ENCODE results near the gene SH3PXD2A.

The SH3PXD2A gene, protein sequence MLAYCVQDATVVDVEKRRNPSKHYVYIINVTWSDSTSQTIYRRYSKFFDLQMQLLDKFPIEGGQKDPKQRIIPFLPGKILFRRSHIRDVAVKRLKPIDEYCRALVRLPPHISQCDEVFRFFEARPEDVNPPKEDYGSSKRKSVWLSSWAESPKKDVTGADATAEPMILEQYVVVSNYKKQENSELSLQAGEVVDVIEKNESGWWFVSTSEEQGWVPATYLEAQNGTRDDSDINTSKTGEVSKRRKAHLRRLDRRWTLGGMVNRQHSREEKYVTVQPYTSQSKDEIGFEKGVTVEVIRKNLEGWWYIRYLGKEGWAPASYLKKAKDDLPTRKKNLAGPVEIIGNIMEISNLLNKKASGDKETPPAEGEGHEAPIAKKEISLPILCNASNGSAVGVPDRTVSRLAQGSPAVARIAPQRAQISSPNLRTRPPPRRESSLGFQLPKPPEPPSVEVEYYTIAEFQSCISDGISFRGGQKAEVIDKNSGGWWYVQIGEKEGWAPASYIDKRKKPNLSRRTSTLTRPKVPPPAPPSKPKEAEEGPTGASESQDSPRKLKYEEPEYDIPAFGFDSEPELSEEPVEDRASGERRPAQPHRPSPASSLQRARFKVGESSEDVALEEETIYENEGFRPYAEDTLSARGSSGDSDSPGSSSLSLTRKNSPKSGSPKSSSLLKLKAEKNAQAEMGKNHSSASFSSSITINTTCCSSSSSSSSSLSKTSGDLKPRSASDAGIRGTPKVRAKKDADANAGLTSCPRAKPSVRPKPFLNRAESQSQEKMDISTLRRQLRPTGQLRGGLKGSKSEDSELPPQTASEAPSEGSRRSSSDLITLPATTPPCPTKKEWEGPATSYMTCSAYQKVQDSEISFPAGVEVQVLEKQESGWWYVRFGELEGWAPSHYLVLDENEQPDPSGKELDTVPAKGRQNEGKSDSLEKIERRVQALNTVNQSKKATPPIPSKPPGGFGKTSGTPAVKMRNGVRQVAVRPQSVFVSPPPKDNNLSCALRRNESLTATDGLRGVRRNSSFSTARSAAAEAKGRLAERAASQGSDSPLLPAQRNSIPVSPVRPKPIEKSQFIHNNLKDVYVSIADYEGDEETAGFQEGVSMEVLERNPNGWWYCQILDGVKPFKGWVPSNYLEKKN

GRCh38 chr10:103855424-103855823 lies at the start of gene SH3PXD2A:
Gene SH3PXD2A (minus strand): TSS chr10:103855576. CDS start chr10:103855266, 310 bp downstream.
- peak in 6 of 14 donors; percentile 34 to 67 (median 52) for DNase-seq

- DNase-seq, result no peak
These were observed 45.9 kb upstream of the SH3PXD2A start for GRCh38 chr10:103901299-103901698.

- no peak for DNase-seq
These were observed 43.9 kb upstream of the SH3PXD2A start for GRCh38 chr10:103899312-103899711.

- DNase-seq, result peak in 2 of 14 donors; percentile 19 to 71
These were observed 41.9 kb upstream of the SH3PXD2A start for GRCh38 chr10:103897241-103897774.

DNA sequence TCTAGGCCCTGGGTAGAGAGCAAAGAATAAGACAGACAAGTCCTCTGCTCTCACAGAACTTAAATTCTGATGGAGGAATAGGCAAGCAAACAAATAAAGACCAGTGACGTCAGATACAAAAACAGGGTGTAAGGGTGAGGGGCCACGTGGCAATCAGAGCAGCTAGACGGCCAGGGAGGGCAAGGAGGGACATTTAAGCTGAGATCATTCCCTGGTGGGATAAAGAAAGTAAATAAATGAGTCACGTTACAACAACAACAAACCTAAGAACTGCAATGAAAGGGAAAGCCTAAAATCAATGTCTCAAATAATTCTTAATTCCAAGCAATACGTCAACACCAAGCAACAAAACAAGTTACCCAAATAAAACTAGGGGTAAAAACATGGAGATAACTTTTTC lies 40.8 kb upstream of the SH3PXD2A start:
- DNase-seq, result no peak

GRCh38 chr10:103895411-103896186 lies 40.2 kb upstream of the SH3PXD2A start:
- no peak for DNase-seq

DNA sequence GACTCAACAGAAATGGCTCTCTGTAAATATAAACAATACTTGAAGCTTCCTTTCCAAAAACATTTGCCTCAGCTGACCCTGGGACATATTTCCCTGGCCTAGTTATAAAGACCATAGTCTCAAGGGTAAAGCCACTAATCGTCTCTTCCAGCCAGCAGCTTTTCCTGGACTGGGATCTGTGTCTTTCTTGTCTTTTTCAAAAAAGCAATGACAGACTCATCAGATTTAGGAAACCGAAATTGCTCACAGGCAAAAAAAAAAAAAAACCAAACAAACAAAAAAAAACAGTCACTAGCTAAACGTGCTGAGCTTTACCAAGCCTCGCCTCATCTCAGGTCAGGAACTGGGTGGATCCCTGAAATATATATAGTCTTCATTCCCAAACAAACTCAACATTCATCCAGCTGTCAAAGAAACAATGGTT lies 39.1 kb upstream of the SH3PXD2A start:
- DNase-seq, result no peak

DNA sequence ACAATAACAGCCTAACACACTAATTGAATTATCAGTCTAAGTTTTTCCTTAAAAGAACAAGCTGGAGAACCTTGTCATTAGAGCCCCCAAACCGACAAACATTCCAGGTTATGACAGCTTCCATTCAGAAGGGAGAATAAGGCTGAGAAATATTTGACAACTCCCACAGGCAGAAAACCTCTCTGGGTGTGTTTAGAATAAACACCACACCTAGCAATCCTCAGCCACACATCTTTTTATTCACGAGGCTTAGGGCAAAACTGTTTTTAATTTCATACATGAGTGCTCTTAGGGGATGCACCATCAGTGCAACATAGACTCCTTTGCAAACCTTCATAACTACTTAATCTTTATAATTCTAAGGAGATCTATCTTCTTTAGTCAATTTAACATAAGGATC lies 38.4 kb upstream of the SH3PXD2A start:
- no peak for DNase-seq

GRCh38 chr10:103892181-103892580 lies 36.8 kb upstream of the SH3PXD2A start:
- no peak for DNase-seq

- DNase-seq, result no peak
These were observed 35.3 kb upstream of the SH3PXD2A start for GRCh38 chr10:103890688-103891087.

GRCh38 chr10:103890194-103890658 lies 34.9 kb upstream of the SH3PXD2A start:
- no peak for DNase-seq

DNA sequence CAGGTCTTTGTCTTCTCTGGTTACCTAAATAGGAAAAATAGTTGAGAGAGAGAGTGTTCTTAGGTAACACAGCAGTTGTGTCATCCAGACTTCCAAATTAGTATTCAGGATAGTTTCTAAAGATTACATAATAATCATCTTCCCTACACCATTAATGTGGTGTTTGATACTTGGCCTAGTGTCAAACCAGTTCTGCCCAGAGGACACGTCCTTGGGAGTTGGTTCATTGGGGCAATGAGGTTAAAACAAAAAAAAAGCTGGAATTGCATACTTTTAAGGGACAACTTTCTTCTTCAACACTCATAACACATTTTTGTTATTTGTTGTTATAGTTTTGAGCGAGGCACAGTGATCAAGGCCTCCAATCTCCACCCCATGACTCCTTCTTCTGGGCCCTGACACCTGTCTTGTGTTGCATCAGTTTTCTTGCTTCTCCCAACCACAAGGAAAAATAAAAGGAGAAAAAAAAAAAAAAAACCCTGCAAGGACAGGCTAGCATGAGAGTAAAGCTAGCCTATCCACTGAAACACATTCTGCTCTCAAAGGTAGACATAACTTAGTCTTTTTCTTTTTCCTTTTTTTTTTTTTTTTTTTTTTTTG lies 33.8 kb upstream of the SH3PXD2A start:
- no peak for DNase-seq

- DNase-seq, result peak in 4 of 14 donors; percentile 7 to 71 (median 31)
These were observed 32.9 kb upstream of the SH3PXD2A start for GRCh38 chr10:103888113-103888841.

- no peak for DNase-seq
These were observed 30.2 kb upstream of the SH3PXD2A start for GRCh38 chr10:103885617-103886016.

DNA sequence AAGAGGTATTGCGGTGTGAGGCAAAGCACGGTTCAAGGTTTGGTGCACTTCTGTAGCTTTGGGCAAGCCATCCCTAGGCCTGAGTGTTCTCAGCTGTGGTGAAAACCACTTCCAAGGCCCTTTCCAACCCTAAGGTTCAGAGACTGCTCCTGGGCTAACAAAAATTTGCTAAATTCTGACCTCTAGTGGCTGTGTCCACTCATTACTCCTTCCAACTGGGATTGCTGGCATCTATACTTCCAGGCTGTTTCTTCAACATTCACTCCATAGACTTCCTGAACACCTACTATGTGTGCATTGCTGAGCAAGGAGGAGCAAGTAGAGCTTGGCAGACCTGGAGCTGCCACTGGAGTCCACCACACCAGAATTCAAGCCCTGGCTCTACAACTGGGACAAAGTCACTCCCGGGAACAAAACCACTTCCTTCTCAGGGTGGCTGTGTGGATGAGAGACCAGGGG lies 29.3 kb upstream of the SH3PXD2A start:
- peak in 11 of 14 donors; percentile 9 to 44 (median 24) for DNase-seq

GRCh38 chr10:103882285-103883007 lies 27.1 kb upstream of the SH3PXD2A start:
- DNase-seq, result peak in 1 of 14 donors; percentile 48

DNA sequence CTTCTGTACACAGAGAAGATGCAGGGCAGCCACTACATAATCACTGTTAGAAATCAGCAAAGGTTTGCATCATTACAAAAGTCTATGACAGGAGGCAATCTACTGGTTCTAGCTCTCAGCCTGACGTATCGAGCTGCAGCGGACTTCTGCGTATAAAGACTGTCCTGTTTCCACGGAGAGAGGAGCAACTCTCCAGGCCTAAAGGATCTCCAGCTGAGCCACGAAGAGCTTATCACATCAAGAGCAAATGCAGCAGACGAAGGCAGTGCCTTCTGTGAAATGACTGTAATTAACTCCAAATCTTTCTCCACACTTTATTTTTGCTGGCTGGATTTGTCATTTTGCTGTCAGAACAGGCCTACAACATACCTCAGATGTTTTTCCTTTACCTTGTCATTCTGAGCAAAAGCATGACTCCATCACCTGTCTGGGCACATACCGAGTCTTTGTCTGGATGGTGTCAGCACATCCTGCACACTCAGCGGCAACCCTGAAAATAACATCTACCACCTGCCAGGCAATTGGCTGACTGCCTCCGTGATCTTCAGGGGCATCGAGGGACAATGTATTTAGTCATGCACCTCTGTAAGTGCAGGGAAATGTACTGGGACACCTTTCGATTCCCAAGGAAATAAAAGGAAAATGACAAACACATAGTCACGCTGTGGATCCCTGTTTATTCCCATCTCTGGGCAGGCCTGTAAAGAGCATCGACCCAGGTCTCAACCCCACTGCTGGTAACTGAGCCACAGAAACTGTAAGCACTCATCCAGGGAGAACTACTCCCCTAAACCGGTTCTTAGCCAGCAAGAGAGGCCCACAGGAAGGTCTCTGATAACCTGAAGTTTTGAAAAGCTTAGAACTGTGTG lies 26.3 kb upstream of the SH3PXD2A start:
- peak in 1 of 14 donors; percentile 73 for DNase-seq

- DNase-seq, result no peak
These were observed 24.5 kb upstream of the SH3PXD2A start for GRCh38 chr10:103879831-103880230.
